CD14-positive monocyte (primary cell): ENCODE measurements around the gene BCAS1. TPM values are rescaled to one million over a fixed set of nuclear protein-coding genes. Genes with fewer than 3 reads are reported as not detected.

Source experiments
- DNase-seq, 3 donors: peaks; one replicate each; pipeline ENCODE4 v3.0.0-alpha.2; 2011 to 2022
- H2AFZ ChIP-seq: 2 replicates; pipeline ENCODE4 v1.6.0; 2012; ENCODE audit warnings: mild to moderate bottlenecking, low read depth, low read length, inconsistent platforms; ENCODE audit not compliant: insufficient read depth, poor library complexity, severe bottlenecking
- H3K27ac ChIP-seq, 2 donors: 1 replicate in 1 of 2; 2 replicates in 1 of 2; pipeline ENCODE4 v1.5.1; 2012 to 2013; ENCODE audit warnings: low read length in 2 of 2, control low read depth in 1 of 2, inconsistent platforms in 1 of 2, low read depth in 1 of 2, mild to moderate bottlenecking in 1 of 2
- H3K27me3 ChIP-seq, 2 donors: one replicate each; pipeline versions ENCODE4 v1.6.0 to v1.6.1; 2011 to 2013; ENCODE audit warnings: low read length in 2 of 2; ENCODE audit not compliant: control insufficient read depth in 2 of 2, insufficient read depth in 2 of 2
- H3K36me3 ChIP-seq, 2 donors: replicated peaks in 1 of 2; 1 replicate in 1 of 2; 2 replicates in 1 of 2; pipeline versions ENCODE4 v1.5.1 to v1.6.1; 2012 to 2013; ENCODE audit warnings: low read length in 2 of 2, control low read depth in 1 of 2, inconsistent platforms in 1 of 2, mild to moderate bottlenecking in 1 of 2; ENCODE audit not compliant: insufficient read depth in 2 of 2, control insufficient read depth in 1 of 2
- H3K4me1 ChIP-seq, 2 donors: 1 replicate in 1 of 2; 2 replicates in 1 of 2; pipeline versions ENCODE4 v1.5.1 to v1.6.1; 2012 to 2013; ENCODE audit warnings: low read length in 2 of 2, control low read depth in 1 of 2, inconsistent platforms in 1 of 2, mild to moderate bottlenecking in 1 of 2, moderate library complexity in 1 of 2; ENCODE audit not compliant: insufficient read depth in 2 of 2, control insufficient read depth in 1 of 2
- H3K4me2 ChIP-seq: replicated peaks from 2 replicates; pipeline ENCODE3; 2012; ENCODE audit warnings: low read length, moderate library complexity, mild to moderate bottlenecking; ENCODE audit not compliant: poor library complexity, severe bottlenecking; ENCODE audit errors: extremely low read depth
- H3K4me3 ChIP-seq, 3 experiments: fragments of 200-600 bp in 1 of 3; sonication (generic) in 1 of 3; replicated peaks in 1 of 3; 1 replicate in 2 of 3; 2 replicates in 1 of 3; pipeline ENCODE4 v1.5.1; 2011 to 2013; ENCODE audit warnings: low read length in 3 of 3, mild to moderate bottlenecking in 3 of 3, control low read depth in 2 of 3, low read depth in 2 of 3, inconsistent platforms in 1 of 3, moderate library complexity in 1 of 3
- H3K79me2 ChIP-seq: 2 replicates; pipeline ENCODE4 v1.6.0; 2012; ENCODE audit warnings: mild to moderate bottlenecking, control low read depth, inconsistent platforms, low read length, moderate library complexity; ENCODE audit not compliant: insufficient read depth
- H3K9ac ChIP-seq: 2 replicates; pipeline ENCODE4 v1.6.0; 2017; ENCODE audit warnings: low read length, mild to moderate bottlenecking; ENCODE audit not compliant: insufficient read depth, poor library complexity, severe bottlenecking
- H3K9me3 ChIP-seq, 2 donors: replicated peaks in 1 of 2; 1 replicate in 1 of 2; 2 replicates in 1 of 2; pipeline versions ENCODE4 v1.5.1 to v1.6.1; 2012 to 2013; ENCODE audit warnings: low read length in 2 of 2, control low read depth in 1 of 2; ENCODE audit not compliant: control insufficient read depth in 1 of 2, insufficient read depth in 1 of 2
- H4K20me1 ChIP-seq: 2 replicates; pipeline ENCODE4 v1.6.0; 2012; ENCODE audit warnings: mild to moderate bottlenecking, low read length, control low read depth, moderate library complexity; ENCODE audit not compliant: insufficient read depth
- H3K27ac Mint-ChIP-seq, 7 donors: one replicate each; pipeline ENCODE4 v1.8.0; 2020; ENCODE audit warnings: mild to moderate bottlenecking in 7 of 7, mixed read lengths in 7 of 7, moderate library complexity in 6 of 7, inconsistent platforms in 2 of 7
- H3K27me3 Mint-ChIP-seq, 3 donors: one replicate each; pipeline ENCODE4 v1.8.0; 2021 to 2022; ENCODE audit warnings: low read depth in 3 of 3, mild to moderate bottlenecking in 3 of 3, mixed read lengths in 3 of 3, moderate library complexity in 3 of 3, inconsistent platforms in 1 of 3
- H3K36me3 Mint-ChIP-seq, 2 donors: one replicate each; pipeline ENCODE4 v1.8.0; 2020; ENCODE audit warnings: mixed read lengths in 2 of 2, inconsistent platforms in 1 of 2, mild to moderate bottlenecking in 1 of 2
- H3K4me1 Mint-ChIP-seq: one replicate; pipeline ENCODE4 v1.8.0; 2020; ENCODE audit warnings: mild to moderate bottlenecking, mixed read lengths
- H3K4me3 Mint-ChIP-seq, 2 donors: one replicate each; pipeline ENCODE4 v1.8.0; 2020; ENCODE audit warnings: mild to moderate bottlenecking in 2 of 2, mixed read lengths in 2 of 2, moderate library complexity in 1 of 2
- H3K9me3 Mint-ChIP-seq, 7 donors: one replicate each; pipeline ENCODE4 v1.8.0; 2020 to 2022; ENCODE audit warnings: mixed read lengths in 7 of 7, mild to moderate bottlenecking in 6 of 7, moderate library complexity in 6 of 7, inconsistent platforms in 2 of 7
- CTCF ChIP-seq: fragments of 200-600 bp; IDR thresholded peaks from one replicate; pipeline ENCODE4 v1.8.0; 2022; ENCODE audit warnings: antibody characterized with exemption, mild to moderate bottlenecking
- WGBS: methylation state at CpG from one replicate; pipeline ENCODE4 v1.1.5; 2013; ENCODE audit warnings: missing lambda C conversion rate; ENCODE audit not compliant: insufficient coverage; 5-methylcytosine and 5-hydroxymethylcytosine counted together
- intact Hi-C, 2 donors: fragments of 100-400 bp; cut with micrococcal nuclease; formaldehyde crosslinking; loops; one replicate each; pipeline versions ENCODE4 v1.15.0 to v1.15.1; 2023
- polyA plus RNA-seq, 3 donors: library from polyadenylated mRNA; depleted of rRNA in 1 of 3; unstranded in 2 of 3; stranded (reverse) in 1 of 3; fragments of 300-500 nt in 2 of 3; fragments of >200 nt in 1 of 3; fragmentation: Illumina TruSeq in 2 of 3; gene quantifications; 1 replicate in 2 of 3; 2 replicates in 1 of 3; pipeline ENCODE4 v1.2.3, GENCODE V29; 2012 to 2021

BCAS1 gene
- polyA plus RNA-seq, 3 donors: 0.01 to 0.02 TPM; not detected in 1

- no peak overlapping the region for H3K4me3 ChIP-seq
- intact Hi-C loops: loop anchor here (10.0 kb wide), 2 partner anchors 94 to 204 kb away; no protein-coding TSS in a partner anchor
- Mint-ChIP-seq H3K27me3 (peaks cover 0 to 2% (median 2%) of the 10 kb centered on the region in 3 donors), H3K9me3 (no peaks in the 10 kb centered on the region), H3K27ac (peak overlapping the region in 6 of 7 donors; percentile 66 to 94 (median 81)), H3K4me3 (no peak overlapping the region), H3K36me3 (peaks cover 0 to 4% of the 10 kb centered on the region in 2 donors), H3K4me1 (peaks cover 89% of the 10 kb centered on the region)
- no CpG with 5 or more reads among the region's 1 CpG for WGBS
- H3K79me2 ChIP-seq: no peaks in the 10 kb centered on the region
- no peaks in the 10 kb centered on the region for H4K20me1 ChIP-seq
- H3K36me3 ChIP-seq: no peaks in the 10 kb centered on the region
- H3K9me3 ChIP-seq: no peaks in the 10 kb centered on the region
- DNase-seq: no peak
- no peak overlapping the region for H3K4me2 ChIP-seq
- no peak for TF ChIP-seq CTCF
- H2AFZ ChIP-seq: no peak overlapping the region
- H3K4me1 ChIP-seq: peaks cover 86 to 93% of the 10 kb centered on the region in 2 donors
- no peaks in the 10 kb centered on the region for H3K27me3 ChIP-seq
- H3K9ac ChIP-seq: no peak overlapping the region
- peak overlapping the region in 1 of 2 donors; percentile 90 for H3K27ac ChIP-seq
These were observed 131.7 kb downstream of the BCAS1 start for GRCh38 chr20:53938739-53939138.

- no peak for TF ChIP-seq CTCF
- 87% methylated on average over 4 of the region's 5 CpGs for WGBS
- H3K27ac Mint-ChIP-seq: peak overlapping the region in 6 of 7 donors; percentile 43 to 94 (median 83)
- H3K27me3 Mint-ChIP-seq: peaks cover 0 to 2% (median 2%) of the 10 kb centered on the region in 3 donors
- H3K4me1 Mint-ChIP-seq: peaks cover 92% of the 10 kb centered on the region
- H3K4me3 Mint-ChIP-seq: no peak overlapping the region
- Histone ChIP-seq H3K27me3 (no peaks in the 10 kb centered on the region), H3K4me3 (no peak overlapping the region), H2AFZ (no peak overlapping the region), H3K9me3 (no peaks in the 10 kb centered on the region), H3K9ac (no peak overlapping the region), H3K27ac (peak overlapping the region in 1 of 2 donors; percentile 90), H4K20me1 (no peaks in the 10 kb centered on the region), H3K79me2 (no peaks in the 10 kb centered on the region), H3K4me2 (no peak overlapping the region), H3K36me3 (no peaks in the 10 kb centered on the region), H3K4me1 (peaks cover 86 to 93% of the 10 kb centered on the region in 2 donors)
- H3K9me3 Mint-ChIP-seq: peaks cover 0 to 2% (median 0%) of the 10 kb centered on the region in 7 donors
- peak in 2 of 3 donors; percentile 26 to 43 for DNase-seq
- intact Hi-C loops: loop anchor here (10.0 kb wide), 2 partner anchors 93 to 203 kb away; no protein-coding TSS in a partner anchor
- H3K36me3 Mint-ChIP-seq: peaks cover 0 to 4% of the 10 kb centered on the region in 2 donors
These were observed 132.4 kb downstream of the BCAS1 start for GRCh38 chr20:53937929-53938367.
